Neural cell (in vitro differentiated cells): ENCODE data around the gene STRA6.
A peak's percentile ranks its signal among the peaks of the same experiment; 100 is the strongest.

Experiments used
- CTCF ChIP-seq: fragments of 450-650 bp; IDR thresholded peaks from 2 replicates; pipeline ENCODE4 v1.5.1; 2014; ENCODE audit warnings: antibody characterized with exemption, mild to moderate bottlenecking, moderate library complexity; ENCODE audit not compliant: poor library complexity, severe bottlenecking
- EP300 ChIP-seq: fragments of 450-650 bp; conservative IDR thresholded peaks from 2 replicates; pipeline ENCODE4 v1.6.1; 2014; ENCODE audit warnings: antibody characterized with exemption, mild to moderate bottlenecking, moderate library complexity; ENCODE audit not compliant: poor library complexity, severe bottlenecking
- EZH2 ChIP-seq: fragments of 200-600, 300-800 bp; shearing (Covaris generic), sonication (generic); IDR thresholded peaks from 2 replicates; pipeline ENCODE4 v1.6.1; 2014; ENCODE audit warnings: antibody characterized with exemption, low read length, borderline replicate concordance, mild to moderate bottlenecking; ENCODE audit not compliant: insufficient read depth, poor library complexity, severe bottlenecking
- MXI1 ChIP-seq: fragments of 450-650 bp; conservative IDR thresholded peaks from 2 replicates; pipeline ENCODE4 v1.6.1; 2014; ENCODE audit warnings: antibody characterized with exemption, mild to moderate bottlenecking; ENCODE audit not compliant: poor library complexity, severe bottlenecking
- POLR2AphosphoS5 ChIP-seq: IDR thresholded peaks from 2 replicates; pipeline ENCODE4 v1.6.1; 2012
- RAD21 ChIP-seq: fragments of 450-650 bp; conservative IDR thresholded peaks from 2 replicates; pipeline ENCODE4 v1.6.1; 2014; ENCODE audit warnings: antibody characterized with exemption, mild to moderate bottlenecking, moderate library complexity
- REST ChIP-seq: IDR thresholded peaks from 2 replicates; pipeline ENCODE4 v1.6.1; 2012; ENCODE audit warnings: borderline replicate concordance
- SMC3 ChIP-seq: fragments of 450-650 bp; conservative IDR thresholded peaks from 2 replicates; pipeline ENCODE4 v1.6.1; 2014; ENCODE audit warnings: antibody characterized with exemption, mild to moderate bottlenecking, moderate library complexity; ENCODE audit not compliant: poor library complexity
- TAF1 ChIP-seq: IDR thresholded peaks from 2 replicates; pipeline ENCODE4 v1.6.1; 2012; ENCODE audit warnings: low read depth

- TF ChIP-seq REST (peak; percentile 10), EZH2 (no peak), EP300 (no peak), CTCF (no peak), RAD21 (no peak), POLR2AphosphoS5 (no peak), TAF1 (no peak), MXI1 (no peak), SMC3 (no peak)
Observed at GRCh38 chr15:74137537-74137894, 65.1 kb downstream of the STRA6 start.
